Measurements from ENCODE around the gene ZFAND3. TPM values are rescaled to one million over a fixed set of nuclear protein-coding genes. Genes with fewer than 3 reads are reported as not detected.

Gene ZFAND3
- total and polyA plus RNA-seq, 2 donors (not counting 3 experiments of a cell fraction or from before 2014, with no cell fraction given): 15.4 to 54.2 TPM

DNA sequence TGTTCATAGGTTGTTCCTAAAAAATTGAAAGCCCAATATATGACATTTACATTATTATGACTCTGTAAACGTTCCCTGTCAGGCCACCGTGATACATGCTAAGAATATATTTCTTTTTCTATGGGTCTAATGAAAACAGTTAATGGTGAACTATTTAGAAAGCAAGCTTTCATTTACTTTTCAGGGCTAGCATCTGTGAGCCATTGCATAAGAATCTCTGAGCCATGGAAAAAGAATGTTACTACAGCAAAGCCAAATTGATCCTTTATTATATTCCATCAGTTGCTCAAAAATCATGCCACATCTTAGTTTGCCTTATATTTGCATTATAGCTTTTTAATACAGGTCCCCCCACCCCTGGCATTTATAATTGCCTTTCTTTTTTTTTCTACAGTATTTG lies 275.5 kb downstream of the ZFAND3 start:
- CTCF ChIA-PET: interaction anchor here (1.0 to 2.2 kb wide), 3 partner anchors 13 to 62 kb away, joined by 3 to 7 read pairs (median 4); no protein-coding TSS in a partner anchor
- H4K20me1 ChIP-seq (replicated peaks; ENCODE audit: control insufficient read depth, extremely low read depth, insufficient read depth, low read length): no peaks in the 10 kb centered on the region
- H2AFZ ChIP-seq (ENCODE audit: low read depth, low read length): no peak overlapping the region
- no peak overlapping the region for H3K27ac ChIP-seq (ENCODE audit: insufficient read depth, low read depth, low read length)
- dilution Hi-C loops (cut with MboI; ENCODE audit: extremely low pct_ligation_motif_present, low sequenced_read_pairs) (no loop called here), intact Hi-C loops (cut with micrococcal nuclease) (no loop called here)
- no peak overlapping the region for H3K4me2 ChIP-seq (ENCODE audit: insufficient read depth, low read length)
- FAIRE-seq: no peak
- H3K9ac ChIP-seq (replicated peaks; ENCODE audit: extremely low read depth, insufficient read depth, low read length): no peak overlapping the region
- peaks cover 4% of the 10 kb centered on the region for H3K79me2 ChIP-seq (ENCODE audit: control insufficient read depth, insufficient read depth, low read length)
- no peaks in the 10 kb centered on the region for H3K9me1 ChIP-seq (replicated peaks; ENCODE audit: control insufficient read depth, extremely low read depth, insufficient read depth, low read length)
- no peak for DNase-seq (ENCODE audit: low read depth, low spot score)
- H3K9me3 ChIP-seq (replicated peaks; ENCODE audit: control insufficient read depth, insufficient read depth, low read length): no peaks in the 10 kb centered on the region
- no peaks in the 10 kb centered on the region for H3K27me3 ChIP-seq (ENCODE audit: control insufficient read depth in 2 of 2, insufficient read depth in 2 of 2, low read length in 2 of 2)
- no peak for TF ChIP-seq FOS (IDR thresholded peaks at IDR 0.05; ENCODE audit: borderline replicate concordance, insufficient read depth, low read length)
- no peak for TF ChIP-seq MYC (IDR thresholded peaks at IDR 0.05; ENCODE audit: low read depth, low read length)
- no peak for TF ChIP-seq POLR2A (IDR thresholded peaks at IDR 0.05; ENCODE audit: low read depth, low read length)
- no peak for TF ChIP-seq EZH2 (IDR thresholded peaks at IDR 0.05; ENCODE audit: borderline replicate concordance, low read depth, low read length, severe bottlenecking)
- TF ChIP-seq, protein P1, sequence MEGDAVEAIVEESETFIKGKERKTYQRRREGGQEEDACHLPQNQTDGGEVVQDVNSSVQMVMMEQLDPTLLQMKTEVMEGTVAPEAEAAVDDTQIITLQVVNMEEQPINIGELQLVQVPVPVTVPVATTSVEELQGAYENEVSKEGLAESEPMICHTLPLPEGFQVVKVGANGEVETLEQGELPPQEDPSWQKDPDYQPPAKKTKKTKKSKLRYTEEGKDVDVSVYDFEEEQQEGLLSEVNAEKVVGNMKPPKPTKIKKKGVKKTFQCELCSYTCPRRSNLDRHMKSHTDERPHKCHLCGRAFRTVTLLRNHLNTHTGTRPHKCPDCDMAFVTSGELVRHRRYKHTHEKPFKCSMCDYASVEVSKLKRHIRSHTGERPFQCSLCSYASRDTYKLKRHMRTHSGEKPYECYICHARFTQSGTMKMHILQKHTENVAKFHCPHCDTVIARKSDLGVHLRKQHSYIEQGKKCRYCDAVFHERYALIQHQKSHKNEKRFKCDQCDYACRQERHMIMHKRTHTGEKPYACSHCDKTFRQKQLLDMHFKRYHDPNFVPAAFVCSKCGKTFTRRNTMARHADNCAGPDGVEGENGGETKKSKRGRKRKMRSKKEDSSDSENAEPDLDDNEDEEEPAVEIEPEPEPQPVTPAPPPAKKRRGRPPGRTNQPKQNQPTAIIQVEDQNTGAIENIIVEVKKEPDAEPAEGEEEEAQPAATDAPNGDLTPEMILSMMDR (IDR thresholded peaks at IDR 0.05; ENCODE audit: extremely low read depth in 1 of 2, insufficient read depth in 1 of 2, low read depth in 1 of 2, low read length in 2 of 2): no peak
- no peak for TF ChIP-seq POLR2AphosphoS5 (IDR thresholded peaks at IDR 0.05; ENCODE audit: insufficient read depth, low read depth, low read length)
- TF ChIP-seq JUN (IDR thresholded peaks at IDR 0.05; ENCODE audit: borderline replicate concordance, insufficient read depth, insufficient read length, low read depth): no peak
- TF ChIP-seq, protein P2, sequence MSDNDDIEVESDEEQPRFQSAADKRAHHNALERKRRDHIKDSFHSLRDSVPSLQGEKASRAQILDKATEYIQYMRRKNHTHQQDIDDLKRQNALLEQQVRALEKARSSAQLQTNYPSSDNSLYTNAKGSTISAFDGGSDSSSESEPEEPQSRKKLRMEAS (IDR thresholded peaks at IDR 0.05; ENCODE audit: insufficient read depth, insufficient read length): no peak
- no peaks in the 10 kb centered on the region for H3K4me1 ChIP-seq (ENCODE audit: control insufficient read depth, extremely low read depth, insufficient read depth, low read length)
- H3K4me3 ChIP-seq (replicated peaks in 1 of 3; ENCODE audit: insufficient read depth in 1 of 3, low read depth in 1 of 3, low read length in 3 of 3): no peak overlapping the region
- no peaks in the 10 kb centered on the region for H3K36me3 ChIP-seq (ENCODE audit: control insufficient read depth in 2 of 2, extremely low read depth in 1 of 2, insufficient read depth in 2 of 2, low read length in 2 of 2)
- POLR2A ChIA-PET: no interaction called here
- no TSS peak for BruUV-seq (replicated peaks)
